DND-41 (cell line): Measurements from ENCODE around the gene PSD2.

Experiments used
- ATAC-seq: fragments of 200-7000 bp; cut with Tn5 transposase; 3 replicates; pipeline ENCODE4 v1.9.1; 2021; ENCODE audit warnings: low read depth; ENCODE audit not compliant: insufficient read depth
- DNase-seq: peaks from one replicate; pipeline ENCODE4 v3.0.0-alpha.2; 2020
- H2AFZ ChIP-seq: 2 replicates; pipeline ENCODE4 v1.6.0; 2012; ENCODE audit warnings: low read depth, low read length
- H3K27ac ChIP-seq: 2 replicates; pipeline ENCODE4 v1.5.1; 2012; ENCODE audit warnings: low read length, inconsistent platforms
- H3K27me3 ChIP-seq: fragments of 200-600 bp; sonication (generic); 2 replicates; pipeline ENCODE4 v1.6.0; 2012; ENCODE audit warnings: low read length, mild to moderate bottlenecking, inconsistent platforms; ENCODE audit not compliant: insufficient read depth, poor library complexity
- H3K36me3 ChIP-seq: 2 replicates; pipeline ENCODE4 v1.5.1; 2012; ENCODE audit warnings: low read length, inconsistent platforms; ENCODE audit not compliant: insufficient read depth
- H3K4me1 ChIP-seq: 2 replicates; pipeline ENCODE4 v1.5.1; 2012; ENCODE audit warnings: mild to moderate bottlenecking, low read length; ENCODE audit not compliant: insufficient read depth
- H3K4me2 ChIP-seq: 2 replicates; pipeline ENCODE4 v1.6.0; 2012; ENCODE audit warnings: mild to moderate bottlenecking, moderate library complexity, low read length, inconsistent platforms; ENCODE audit not compliant: insufficient read depth
- H3K4me3 ChIP-seq, 2 experiments: fragments of 200-600 bp in 1 of 2; shearing (Covaris generic) in 1 of 2; 2 replicates each; pipeline ENCODE4 v1.5.1; 2012 to 2016; ENCODE audit warnings: inconsistent platforms in 2 of 2, low read length in 2 of 2, mild to moderate bottlenecking in 2 of 2, low read depth in 1 of 2, moderate library complexity in 1 of 2
- H3K79me2 ChIP-seq: 2 replicates; pipeline ENCODE4 v1.6.0; 2012; ENCODE audit warnings: low read length, inconsistent platforms; ENCODE audit not compliant: insufficient read depth
- H3K9ac ChIP-seq: 2 replicates; pipeline ENCODE4 v1.6.0; 2012; ENCODE audit warnings: low read depth, mild to moderate bottlenecking, inconsistent platforms, low read length, moderate library complexity
- H3K9me3 ChIP-seq: 2 replicates; pipeline ENCODE4 v1.5.1; 2012; ENCODE audit warnings: low read length, moderate library complexity, mild to moderate bottlenecking, inconsistent platforms; ENCODE audit not compliant: insufficient read depth, severe bottlenecking
- H4K20me1 ChIP-seq: 2 replicates; pipeline ENCODE4 v1.6.0; 2012; ENCODE audit warnings: low read length; ENCODE audit not compliant: insufficient read depth
- CTCF ChIP-seq: IDR thresholded peaks from 2 replicates; pipeline ENCODE4 v1.5.1; 2012; ENCODE audit warnings: borderline replicate concordance, low read length, moderate library complexity, mild to moderate bottlenecking; ENCODE audit not compliant: poor library complexity, severe bottlenecking; ENCODE audit errors: extremely low read depth
- EZH2 ChIP-seq: IDR thresholded peaks from 3 replicates; pipeline ENCODE4 v1.6.1; 2012; ENCODE audit warnings: borderline replicate concordance, low read depth, mild to moderate bottlenecking, moderate library complexity, low read length, inconsistent platforms; ENCODE audit not compliant: severe bottlenecking

The PSD2 gene

GRCh38 chr5:139822553-139823425 is 27.2 kb downstream of the PSD2 start:
- H3K36me3 ChIP-seq: no peaks in the 10 kb centered on the region
- H3K9ac ChIP-seq: no peak overlapping the region
- H3K4me3 ChIP-seq: no peak overlapping the region
- no peaks in the 10 kb centered on the region for H3K27me3 ChIP-seq
- peaks cover 7% of the 10 kb centered on the region for H3K9me3 ChIP-seq
- H3K79me2 ChIP-seq: no peaks in the 10 kb centered on the region
- no peaks in the 10 kb centered on the region for H4K20me1 ChIP-seq
- H3K4me1 ChIP-seq: no peaks in the 10 kb centered on the region
- no peak overlapping the region for H3K27ac ChIP-seq
- DNase-seq (no peak), ATAC-seq (no peak)
- TF ChIP-seq CTCF (no peak), EZH2 (no peak)
- no peak overlapping the region for H3K4me2 ChIP-seq
- no peak overlapping the region for H2AFZ ChIP-seq

GRCh38 chr5:139823757-139824355 is 28.2 kb downstream of the PSD2 start:
- no peak overlapping the region for H2AFZ ChIP-seq
- H3K4me3 ChIP-seq: no peak overlapping the region
- H3K27me3 ChIP-seq: no peaks in the 10 kb centered on the region
- H3K36me3 ChIP-seq: no peaks in the 10 kb centered on the region
- H3K9me3 ChIP-seq: peaks cover 4% of the 10 kb centered on the region
- no peaks in the 10 kb centered on the region for H3K4me1 ChIP-seq
- ATAC-seq: no peak
- no peak overlapping the region for H3K27ac ChIP-seq
- DNase-seq: no peak
- H3K4me2 ChIP-seq: no peak overlapping the region
- no peaks in the 10 kb centered on the region for H3K79me2 ChIP-seq
- no peak overlapping the region for H3K9ac ChIP-seq
- TF ChIP-seq CTCF: no peak
- no peak for TF ChIP-seq EZH2
- H4K20me1 ChIP-seq: no peaks in the 10 kb centered on the region

- Histone ChIP-seq H4K20me1 (no peaks in the 10 kb centered on the region), H3K27me3 (no peaks in the 10 kb centered on the region), H3K27ac (no peak overlapping the region)
These were observed 30.1 kb downstream of the PSD2 start for GRCh38 chr5:139825690-139826089.

More at GRCh38 chr5:139825690-139826089, 30.1 kb downstream of the PSD2 start:
- Histone ChIP-seq H3K4me3 (no peak overlapping the region), H3K9ac (no peak overlapping the region), H3K4me2 (no peak overlapping the region), H3K79me2 (no peaks in the 10 kb centered on the region), H3K4me1 (no peaks in the 10 kb centered on the region), H3K36me3 (no peaks in the 10 kb centered on the region), H2AFZ (no peak overlapping the region), H3K9me3 (no peaks in the 10 kb centered on the region)
- TF ChIP-seq EZH2 (no peak), CTCF (no peak)
- DNase-seq (no peak), ATAC-seq (no peak)
